HepG2 (cell line): ENCODE results near the gene PGPEP1.

Experiments used
- CTCF ChIP-seq: sonication (generic); formaldehyde crosslinking; IDR thresholded peaks from 2 replicates; pipeline ENCODE4 v1.5.0; 2020; ENCODE audit warnings: mild to moderate bottlenecking, missing genetic modification reagents, moderate library complexity
- DPF2 ChIP-seq: sonication (generic); formaldehyde crosslinking; IDR thresholded peaks from 2 replicates; pipeline ENCODE4 v1.4.0; 2020; ENCODE audit warnings: mild to moderate bottlenecking, low read depth, missing genetic modification reagents, borderline replicate concordance
- EP300 ChIP-seq, 3 experiments: sonication (generic) in 1 of 3; formaldehyde crosslinking in 1 of 3; IDR thresholded peaks; 2 replicates each; pipeline versions ENCODE4 v1.5.1 to v1.6.1; 2011 to 2020; ENCODE audit warnings: low read depth in 2 of 3, low read length in 2 of 3, borderline replicate concordance in 1 of 3, improper control_type of control experiment in 1 of 3, mild to moderate bottlenecking in 1 of 3, missing genetic modification reagents in 1 of 3, moderate library complexity in 1 of 3
- FOXP4 ChIP-seq: sonication (generic); formaldehyde crosslinking; IDR thresholded peaks from 2 replicates; pipeline ENCODE4 v1.4.0; 2020; ENCODE audit warnings: missing genetic modification reagents
- HMGXB4 ChIP-seq, 2 experiments: sonication (generic) in 1 of 2; formaldehyde crosslinking in 1 of 2; IDR thresholded peaks; 2 replicates each; pipeline versions ENCODE4 v1.4.0 to v1.6.1; 2018 to 2020; ENCODE audit warnings: missing genetic modification reagents in 2 of 2, borderline replicate concordance in 1 of 2, low read depth in 1 of 2, mild to moderate bottlenecking in 1 of 2, missing biosample characterization in 1 of 2
- NFYB ChIP-seq: sonication (generic); formaldehyde crosslinking; IDR thresholded peaks from 2 replicates; pipeline ENCODE4 v1.4.0; 2020; ENCODE audit warnings: missing genetic modification reagents
- PCBP2 ChIP-seq: fragments of 200-400 bp; formaldehyde crosslinking; optimal IDR thresholded peaks from 2 replicates; pipeline ENCODE3; 2018; ENCODE audit warnings: low read length, low read depth; ENCODE audit not compliant: poor library complexity, severe bottlenecking
- RNF2 ChIP-seq: fragments of 450-650 bp; conservative IDR thresholded peaks from 2 replicates; pipeline ENCODE4 v1.6.1; 2016; ENCODE audit warnings: low read depth
- SKIL ChIP-seq: sonication (generic); formaldehyde crosslinking; IDR thresholded peaks from 2 replicates; pipeline ENCODE4 v1.8.0; 2022; ENCODE audit warnings: missing genetic modification reagents, mild to moderate bottlenecking, moderate library complexity, borderline replicate concordance
- SMAD1 ChIP-seq: sonication (generic); formaldehyde crosslinking; IDR thresholded peaks from 2 replicates; pipeline ENCODE4 v1.4.0; 2020; ENCODE audit warnings: missing genetic modification reagents, low read depth, mild to moderate bottlenecking, borderline replicate concordance
- SP1 ChIP-seq, 2 experiments: fragments of 450-650 bp in 1 of 2; sonication (generic) in 1 of 2; formaldehyde crosslinking in 1 of 2; IDR thresholded peaks; 2 replicates each; pipeline versions ENCODE4 v1.4.0 to v1.6.1; 2016 to 2020; ENCODE audit warnings: missing genetic modification reagents in 1 of 2
- TP53 ChIP-seq: sonication (generic); formaldehyde crosslinking; conservative IDR thresholded peaks from 2 replicates; pipeline ENCODE4 v1.4.0; 2020; ENCODE audit warnings: missing genetic modification reagents
- TRIM24 ChIP-seq: sonication (generic); formaldehyde crosslinking; IDR thresholded peaks from 2 replicates; pipeline ENCODE4 v1.8.0; 2022; ENCODE audit warnings: mild to moderate bottlenecking, missing genetic modification reagents
- ZNF678 ChIP-seq: sonication (generic); formaldehyde crosslinking; IDR thresholded peaks from 2 replicates; pipeline ENCODE4 v1.4.0; 2020; ENCODE audit warnings: mild to moderate bottlenecking, missing genetic modification reagents

GRCh38 chr19:18368504-18369222, 28.3 kb downstream of the PGPEP1 start:
- TF ChIP-seq FOXP4 (CRISPR knock-in tag) (peak; percentile 43), PCBP2 (no peak), EP300 (IDR thresholded peaks at IDR 0.05; ENCODE audit: low read depth in 2 of 2, low read length in 2 of 2) (no peak), EP300 (CRISPR knock-in tag; IDR thresholded peaks at IDR 0.05; ENCODE audit: borderline replicate concordance) (no peak), SKIL (CRISPR knock-in tag) (peak; percentile 91), SMAD1 (CRISPR knock-in tag) (no peak), TRIM24 (CRISPR knock-in tag) (no peak), NFYB (no peak), DPF2 (no peak), CTCF (CRISPR knock-in tag) (no peak; the same call in 1 of the 2 replicates), ZNF678 (CRISPR knock-in tag) (no peak), HMGXB4 (CRISPR knock-in tag; IDR thresholded peaks at IDR 0.05; ENCODE audit: borderline replicate concordance in 1 of 2, low read depth in 1 of 2) (no peak), RNF2 (no peak), TP53 (CRISPR knock-in tag) (no peak; the same call in 1 of the 2 replicates), SP1 (IDR thresholded peaks at IDR 0.05) (no peak), SP1 (CRISPR knock-in tag; IDR thresholded peaks at IDR 0.05) (no peak)
